Neural cell (in vitro differentiated cells): ENCODE data around the gene OS9. TPM values are rescaled to one million over a fixed set of nuclear protein-coding genes. Genes with fewer than 3 reads are reported as not detected.

Source experiments
- H2AFZ ChIP-seq: fragments of 200-600, 300-800 bp; sonication (generic), shearing (Covaris generic); 2 replicates; pipeline ENCODE4 v1.6.0; 2014; ENCODE audit warnings: low read depth, mild to moderate bottlenecking, antibody characterized with exemption, low read length, moderate library complexity
- H3F3A ChIP-seq: fragments of 200-600 bp; shearing (Covaris generic); 2 replicates; pipeline ENCODE4 v1.6.1; 2016; ENCODE audit warnings: mild to moderate bottlenecking, moderate library complexity, mixed read lengths, antibody characterized with exemption, low read length; ENCODE audit not compliant: insufficient read depth, poor library complexity, severe bottlenecking
- H3K27ac ChIP-seq: fragments of 200-600, 300-800 bp; sonication (generic), shearing (Covaris generic); 2 replicates; pipeline ENCODE4 v1.5.1; 2014; ENCODE audit warnings: mild to moderate bottlenecking, low read length, moderate library complexity
- H3K27me3 ChIP-seq: fragments of 300-800, 200-600 bp; sonication (generic), shearing (Covaris generic); 2 replicates; pipeline ENCODE4 v1.6.0; 2014; ENCODE audit warnings: mild to moderate bottlenecking, low read depth, low read length, moderate library complexity; ENCODE audit not compliant: insufficient read depth
- H3K36me3 ChIP-seq: fragments of 300-800, 200-600 bp; sonication (generic), shearing (Covaris generic); 2 replicates; pipeline ENCODE4 v1.5.1; 2014; ENCODE audit warnings: mild to moderate bottlenecking, antibody characterized with exemption, low read length, moderate library complexity; ENCODE audit not compliant: insufficient read depth
- H3K4me2 ChIP-seq: fragments of 300-800, 200-600 bp; sonication (generic), shearing (Covaris generic); 2 replicates; pipeline ENCODE4 v1.6.0; 2014; ENCODE audit warnings: mild to moderate bottlenecking, low read length
- H3K4me3 ChIP-seq: fragments of 300-800, 200-600 bp; sonication (generic), shearing (Covaris generic); 2 replicates; pipeline ENCODE4 v1.5.1; 2014; ENCODE audit warnings: mild to moderate bottlenecking, low read length, moderate library complexity
- H3K79me2 ChIP-seq: fragments of 200-600 bp; shearing (Covaris generic); replicated peaks from 2 replicates; pipeline ENCODE4 v1.6.0; 2014; ENCODE audit warnings: mild to moderate bottlenecking, low read length, moderate library complexity; ENCODE audit not compliant: insufficient read depth
- H3K9ac ChIP-seq: fragments of 300-800, 200-600 bp; sonication (generic), shearing (Covaris generic); 2 replicates; pipeline ENCODE4 v1.6.1; 2016; ENCODE audit warnings: mild to moderate bottlenecking, low read length, mixed read lengths
- H3K9me2 ChIP-seq: fragments of 200-600 bp; shearing (Covaris generic); 2 replicates; pipeline ENCODE4 v1.6.1; 2016; ENCODE audit warnings: mild to moderate bottlenecking, low read length, mixed read lengths; ENCODE audit not compliant: insufficient read depth
- H3K9me3 ChIP-seq: fragments of 200-600, 300-800 bp; sonication (generic), shearing (Covaris generic); 2 replicates; pipeline ENCODE4 v1.6.1; 2016; ENCODE audit warnings: mild to moderate bottlenecking, mixed run types, low read length, moderate library complexity, mixed read lengths
- H4K20me1 ChIP-seq: fragments of 200-600 bp; shearing (Covaris generic); 2 replicates; pipeline ENCODE4 v1.6.1; 2016; ENCODE audit warnings: mild to moderate bottlenecking, mixed run types; ENCODE audit not compliant: insufficient read depth
- EP300 ChIP-seq: fragments of 450-650 bp; conservative IDR thresholded peaks from 2 replicates; pipeline ENCODE4 v1.6.1; 2014; ENCODE audit warnings: antibody characterized with exemption, mild to moderate bottlenecking, moderate library complexity; ENCODE audit not compliant: poor library complexity, severe bottlenecking
- EZH2 ChIP-seq: fragments of 200-600, 300-800 bp; shearing (Covaris generic), sonication (generic); IDR thresholded peaks from 2 replicates; pipeline ENCODE4 v1.6.1; 2014; ENCODE audit warnings: antibody characterized with exemption, low read length, borderline replicate concordance, mild to moderate bottlenecking; ENCODE audit not compliant: insufficient read depth, poor library complexity, severe bottlenecking
- MXI1 ChIP-seq: fragments of 450-650 bp; conservative IDR thresholded peaks from 2 replicates; pipeline ENCODE4 v1.6.1; 2014; ENCODE audit warnings: antibody characterized with exemption, mild to moderate bottlenecking; ENCODE audit not compliant: poor library complexity, severe bottlenecking
- POLR2AphosphoS5 ChIP-seq: IDR thresholded peaks from 2 replicates; pipeline ENCODE4 v1.6.1; 2012
- RAD21 ChIP-seq: fragments of 450-650 bp; conservative IDR thresholded peaks from 2 replicates; pipeline ENCODE4 v1.6.1; 2014; ENCODE audit warnings: antibody characterized with exemption, mild to moderate bottlenecking, moderate library complexity
- SMC3 ChIP-seq: fragments of 450-650 bp; conservative IDR thresholded peaks from 2 replicates; pipeline ENCODE4 v1.6.1; 2014; ENCODE audit warnings: antibody characterized with exemption, mild to moderate bottlenecking, moderate library complexity; ENCODE audit not compliant: poor library complexity
- TAF1 ChIP-seq: IDR thresholded peaks from 2 replicates; pipeline ENCODE4 v1.6.1; 2012; ENCODE audit warnings: low read depth
- polyA plus RNA-seq: library from polyadenylated mRNA; depleted of rRNA; stranded (reverse); fragments of >200 nt; gene quantifications from 2 replicates; pipeline ENCODE4 v1.2.3, GENCODE V29; 2014
- TF ChIP-seq, protein P1 (sequence below): fragments of 450-650 bp; IDR thresholded peaks from 2 replicates; pipeline ENCODE4 v1.5.1; 2014; ENCODE audit warnings: antibody characterized with exemption, mild to moderate bottlenecking, moderate library complexity; ENCODE audit not compliant: poor library complexity, severe bottlenecking
- TF ChIP-seq, protein P2 (sequence below): IDR thresholded peaks from 2 replicates; pipeline ENCODE4 v1.6.1; 2012; ENCODE audit warnings: borderline replicate concordance

The OS9 gene
- polyA plus RNA-seq, 1 donor from 2014 or later: 248 TPM

DNA sequence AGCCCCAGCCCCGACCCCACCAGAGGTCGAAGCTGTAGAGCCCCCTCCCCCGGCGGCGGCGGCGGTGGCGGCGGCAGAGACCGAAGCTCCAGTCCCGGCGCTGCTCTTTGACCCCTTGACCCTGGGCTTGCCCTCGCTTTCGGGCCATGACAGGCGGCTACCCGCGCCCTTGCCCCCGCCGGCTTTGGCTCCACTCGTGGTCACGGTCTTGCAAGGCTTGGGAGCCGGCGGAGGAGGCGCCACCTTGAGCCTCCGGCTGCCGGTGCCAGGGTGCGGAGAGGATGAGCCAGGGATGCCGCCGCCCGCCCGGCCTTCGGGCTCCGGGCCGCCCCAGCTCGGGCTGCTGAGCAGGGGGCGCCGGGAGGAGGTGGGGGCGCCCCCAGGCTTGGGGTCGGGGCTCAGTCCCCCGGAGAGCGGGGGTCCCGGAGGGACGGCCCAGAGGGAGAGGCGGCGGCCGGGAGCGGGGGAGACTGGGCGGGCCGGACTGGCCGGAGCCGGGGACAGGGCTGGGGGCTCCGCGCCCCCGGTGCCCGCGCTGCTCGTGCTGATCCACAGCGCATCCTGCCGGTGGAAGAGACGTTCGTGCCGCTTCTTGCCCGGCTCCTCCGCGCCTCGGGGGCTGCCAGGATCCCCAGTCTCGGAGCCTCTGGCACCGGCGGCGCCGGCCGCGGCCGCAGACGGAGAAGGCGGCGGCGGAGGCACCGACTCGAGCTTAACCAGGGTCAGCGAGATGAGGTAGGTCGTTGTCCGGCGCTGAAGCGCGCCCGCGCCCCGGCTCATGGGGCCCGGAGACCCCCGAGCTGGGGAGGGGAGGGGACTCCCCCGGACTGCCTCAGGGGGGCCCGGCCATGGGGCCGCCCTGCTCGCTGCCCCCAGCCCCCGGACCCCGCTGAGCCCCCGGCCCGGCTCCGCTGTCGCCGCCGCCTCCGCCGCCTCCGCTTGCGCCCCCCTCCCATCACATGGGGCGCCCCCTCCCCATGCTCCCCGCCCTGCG lies 43.8 kb downstream of the OS9 start:
- H2AFZ ChIP-seq: no peak overlapping the region
- TF ChIP-seq EP300 (no peak), SMC3 (peak; percentile 57), RAD21 (peak; percentile 54), MXI1 (peak; percentile 36), TAF1 (no peak), EZH2 (no peak), POLR2AphosphoS5 (no peak)
- TF ChIP-seq, protein P1, sequence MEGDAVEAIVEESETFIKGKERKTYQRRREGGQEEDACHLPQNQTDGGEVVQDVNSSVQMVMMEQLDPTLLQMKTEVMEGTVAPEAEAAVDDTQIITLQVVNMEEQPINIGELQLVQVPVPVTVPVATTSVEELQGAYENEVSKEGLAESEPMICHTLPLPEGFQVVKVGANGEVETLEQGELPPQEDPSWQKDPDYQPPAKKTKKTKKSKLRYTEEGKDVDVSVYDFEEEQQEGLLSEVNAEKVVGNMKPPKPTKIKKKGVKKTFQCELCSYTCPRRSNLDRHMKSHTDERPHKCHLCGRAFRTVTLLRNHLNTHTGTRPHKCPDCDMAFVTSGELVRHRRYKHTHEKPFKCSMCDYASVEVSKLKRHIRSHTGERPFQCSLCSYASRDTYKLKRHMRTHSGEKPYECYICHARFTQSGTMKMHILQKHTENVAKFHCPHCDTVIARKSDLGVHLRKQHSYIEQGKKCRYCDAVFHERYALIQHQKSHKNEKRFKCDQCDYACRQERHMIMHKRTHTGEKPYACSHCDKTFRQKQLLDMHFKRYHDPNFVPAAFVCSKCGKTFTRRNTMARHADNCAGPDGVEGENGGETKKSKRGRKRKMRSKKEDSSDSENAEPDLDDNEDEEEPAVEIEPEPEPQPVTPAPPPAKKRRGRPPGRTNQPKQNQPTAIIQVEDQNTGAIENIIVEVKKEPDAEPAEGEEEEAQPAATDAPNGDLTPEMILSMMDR: peak; percentile 73
- TF ChIP-seq, protein P2, sequence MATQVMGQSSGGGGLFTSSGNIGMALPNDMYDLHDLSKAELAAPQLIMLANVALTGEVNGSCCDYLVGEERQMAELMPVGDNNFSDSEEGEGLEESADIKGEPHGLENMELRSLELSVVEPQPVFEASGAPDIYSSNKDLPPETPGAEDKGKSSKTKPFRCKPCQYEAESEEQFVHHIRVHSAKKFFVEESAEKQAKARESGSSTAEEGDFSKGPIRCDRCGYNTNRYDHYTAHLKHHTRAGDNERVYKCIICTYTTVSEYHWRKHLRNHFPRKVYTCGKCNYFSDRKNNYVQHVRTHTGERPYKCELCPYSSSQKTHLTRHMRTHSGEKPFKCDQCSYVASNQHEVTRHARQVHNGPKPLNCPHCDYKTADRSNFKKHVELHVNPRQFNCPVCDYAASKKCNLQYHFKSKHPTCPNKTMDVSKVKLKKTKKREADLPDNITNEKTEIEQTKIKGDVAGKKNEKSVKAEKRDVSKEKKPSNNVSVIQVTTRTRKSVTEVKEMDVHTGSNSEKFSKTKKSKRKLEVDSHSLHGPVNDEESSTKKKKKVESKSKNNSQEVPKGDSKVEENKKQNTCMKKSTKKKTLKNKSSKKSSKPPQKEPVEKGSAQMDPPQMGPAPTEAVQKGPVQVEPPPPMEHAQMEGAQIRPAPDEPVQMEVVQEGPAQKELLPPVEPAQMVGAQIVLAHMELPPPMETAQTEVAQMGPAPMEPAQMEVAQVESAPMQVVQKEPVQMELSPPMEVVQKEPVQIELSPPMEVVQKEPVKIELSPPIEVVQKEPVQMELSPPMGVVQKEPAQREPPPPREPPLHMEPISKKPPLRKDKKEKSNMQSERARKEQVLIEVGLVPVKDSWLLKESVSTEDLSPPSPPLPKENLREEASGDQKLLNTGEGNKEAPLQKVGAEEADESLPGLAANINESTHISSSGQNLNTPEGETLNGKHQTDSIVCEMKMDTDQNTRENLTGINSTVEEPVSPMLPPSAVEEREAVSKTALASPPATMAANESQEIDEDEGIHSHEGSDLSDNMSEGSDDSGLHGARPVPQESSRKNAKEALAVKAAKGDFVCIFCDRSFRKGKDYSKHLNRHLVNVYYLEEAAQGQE: no peak
- H3K79me2 ChIP-seq: no peaks in the 10 kb centered on the region
- H3K4me3 ChIP-seq: peak overlapping the region; percentile 88
- peak overlapping the region; percentile 95 for H3K9ac ChIP-seq
- peaks cover 16% of the 10 kb centered on the region for H3K36me3 ChIP-seq
- H4K20me1 ChIP-seq: peaks cover 20% of the 10 kb centered on the region
- peak overlapping the region; percentile 67 for H3K27ac ChIP-seq
- peak overlapping the region; percentile 90 for H3K4me2 ChIP-seq
- H3K27me3 ChIP-seq: peaks cover 39% of the 10 kb centered on the region
- H3K9me2 ChIP-seq: no peaks in the 10 kb centered on the region
- H3K9me3 ChIP-seq: no peaks in the 10 kb centered on the region
- no peaks in the 10 kb centered on the region for H3F3A ChIP-seq

DNA sequence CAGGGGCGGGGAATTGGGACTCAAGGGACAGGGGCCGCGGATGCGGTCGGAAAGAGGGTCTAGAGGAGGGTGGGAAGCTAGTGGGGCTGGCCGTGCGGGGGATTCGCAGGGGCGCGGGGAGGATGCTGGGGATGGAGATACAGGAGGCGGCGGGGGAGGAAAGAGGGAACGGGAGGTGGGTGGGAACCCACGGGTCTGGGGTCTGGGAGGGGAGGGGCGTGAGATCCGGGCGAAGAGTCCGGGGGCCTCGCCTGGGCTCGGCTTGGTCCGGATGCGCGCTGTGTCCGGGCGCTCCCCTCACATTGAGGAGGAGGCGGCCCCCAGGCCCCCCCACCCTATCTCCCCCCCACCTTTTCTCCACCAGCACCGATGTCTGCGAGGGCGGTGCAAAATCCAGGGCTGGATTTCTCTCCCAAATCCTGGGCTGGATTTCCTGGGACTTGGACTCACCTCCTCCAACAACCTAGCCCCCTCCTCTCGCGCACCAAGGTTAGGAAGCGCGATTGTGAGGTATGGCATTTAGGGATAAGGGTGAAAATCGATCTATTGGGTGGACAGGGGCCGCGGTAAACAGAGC lies 44.8 kb downstream of the OS9 start, which contains the start of gene AGAP2:
Gene AGAP2 (minus strand): TSS at position 82 of the 577 bp plus-strand sequence. CDS start 496 bp downstream, outside the sequence.
- Histone ChIP-seq H4K20me1 (peaks cover 20% of the 10 kb centered on the region), H3K9me3 (no peaks in the 10 kb centered on the region), H2AFZ (peak within 1 kb of the TSS; percentile 71), H3K9me2 (no peaks in the 10 kb centered on the region), H3K27ac (peak within 1 kb of the TSS; percentile 67), H3F3A (no peaks in the 10 kb centered on the region), H3K36me3 (peaks cover 9% of the 10 kb centered on the region), H3K4me3 (peak within 1 kb of the TSS; percentile 88), H3K27me3 (peaks cover 39% of the 10 kb centered on the region), H3K79me2 (no peaks in the 10 kb centered on the region), H3K9ac (peak within 1 kb of the TSS; percentile 95), H3K4me2 (peak within 1 kb of the TSS; percentile 90)
- TF ChIP-seq, protein P2: peak; percentile 18
- TF ChIP-seq POLR2AphosphoS5: peak; percentile 47
- TF ChIP-seq SMC3: no peak
